Measurements from ENCODE around the gene CTDSPL. TPM values are rescaled to one million over a fixed set of nuclear protein-coding genes. Genes with fewer than 3 reads are reported as not detected.

Gene CTDSPL
- total and polyA plus RNA-seq, 4 donors, result 8.4 to 17.2 (median 14.2) TPM

DNA sequence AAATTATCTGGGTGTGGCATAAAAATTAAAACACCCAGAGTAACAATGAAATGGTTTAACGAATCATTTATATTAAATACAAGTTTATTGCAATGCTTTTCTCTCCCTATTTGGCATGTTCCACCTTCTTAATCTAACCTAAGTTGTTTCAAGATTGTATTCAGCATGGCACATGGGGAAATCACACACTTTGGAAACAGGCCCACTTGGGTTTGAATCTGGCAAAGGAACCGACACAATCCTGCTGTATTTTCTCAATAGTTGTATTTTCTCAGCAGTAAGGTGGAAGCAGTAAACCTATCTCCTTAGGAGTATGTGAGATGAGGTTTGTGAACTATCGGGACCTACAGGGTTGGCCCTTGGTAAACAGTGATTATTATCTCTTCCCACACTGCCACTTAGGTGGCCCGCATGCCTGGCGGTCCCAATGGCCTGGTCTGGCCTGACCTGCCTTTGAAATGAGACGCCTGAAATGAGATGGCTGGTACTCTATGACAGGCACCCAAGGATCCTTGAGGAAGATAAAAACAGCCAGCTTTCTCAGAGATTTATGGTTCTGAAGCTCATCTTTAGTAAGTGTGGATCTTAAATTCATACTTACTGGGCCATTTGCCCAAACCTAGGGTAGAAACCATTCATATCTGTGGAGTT is 83.6 kb downstream of the CTDSPL start:
- WGBS, result 81% methylated on average over 6 of the region's 6 CpGs
- H3K27me3 ChIP-seq (ENCODE audit: control insufficient read depth in 4 of 4, insufficient read depth in 4 of 4, low read length in 3 of 4), result no peaks in the 10 kb centered on the region
- H3K36me3 ChIP-seq (ENCODE audit: control insufficient read depth in 4 of 4, insufficient read depth in 3 of 4, low read depth in 1 of 4, low read length in 3 of 4), result peaks cover 0 to 2% (median 0%) of the 10 kb centered on the region in 4 donors
- H3K9me3 ChIP-seq (ENCODE audit: control insufficient read depth in 4 of 4, low read length in 3 of 4), result no peaks in the 10 kb centered on the region
- peak; percentile 12 for DNase-seq (ENCODE audit: low spot score)
- no peak for TF ChIP-seq FOXA1 (IDR thresholded peaks at IDR 0.05)
- TF ChIP-seq NR2F2 (IDR thresholded peaks at IDR 0.05), result no peak
- TF ChIP-seq RXRA (IDR thresholded peaks at IDR 0.05), result no peak
- no peak for TF ChIP-seq HNF4G (IDR thresholded peaks at IDR 0.05)
- no peak for TF ChIP-seq YY1 (IDR thresholded peaks at IDR 0.05)
- TF ChIP-seq SP1 (IDR thresholded peaks at IDR 0.05), result no peak
- TF ChIP-seq, protein P1, sequence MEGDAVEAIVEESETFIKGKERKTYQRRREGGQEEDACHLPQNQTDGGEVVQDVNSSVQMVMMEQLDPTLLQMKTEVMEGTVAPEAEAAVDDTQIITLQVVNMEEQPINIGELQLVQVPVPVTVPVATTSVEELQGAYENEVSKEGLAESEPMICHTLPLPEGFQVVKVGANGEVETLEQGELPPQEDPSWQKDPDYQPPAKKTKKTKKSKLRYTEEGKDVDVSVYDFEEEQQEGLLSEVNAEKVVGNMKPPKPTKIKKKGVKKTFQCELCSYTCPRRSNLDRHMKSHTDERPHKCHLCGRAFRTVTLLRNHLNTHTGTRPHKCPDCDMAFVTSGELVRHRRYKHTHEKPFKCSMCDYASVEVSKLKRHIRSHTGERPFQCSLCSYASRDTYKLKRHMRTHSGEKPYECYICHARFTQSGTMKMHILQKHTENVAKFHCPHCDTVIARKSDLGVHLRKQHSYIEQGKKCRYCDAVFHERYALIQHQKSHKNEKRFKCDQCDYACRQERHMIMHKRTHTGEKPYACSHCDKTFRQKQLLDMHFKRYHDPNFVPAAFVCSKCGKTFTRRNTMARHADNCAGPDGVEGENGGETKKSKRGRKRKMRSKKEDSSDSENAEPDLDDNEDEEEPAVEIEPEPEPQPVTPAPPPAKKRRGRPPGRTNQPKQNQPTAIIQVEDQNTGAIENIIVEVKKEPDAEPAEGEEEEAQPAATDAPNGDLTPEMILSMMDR (IDR thresholded peaks at IDR 0.05; ENCODE audit: low read depth, low read length, missing input control), result no peak
- TF ChIP-seq TAF1 (conservative IDR thresholded peaks at IDR 0.05), result no peak
- TF ChIP-seq, protein P2, sequence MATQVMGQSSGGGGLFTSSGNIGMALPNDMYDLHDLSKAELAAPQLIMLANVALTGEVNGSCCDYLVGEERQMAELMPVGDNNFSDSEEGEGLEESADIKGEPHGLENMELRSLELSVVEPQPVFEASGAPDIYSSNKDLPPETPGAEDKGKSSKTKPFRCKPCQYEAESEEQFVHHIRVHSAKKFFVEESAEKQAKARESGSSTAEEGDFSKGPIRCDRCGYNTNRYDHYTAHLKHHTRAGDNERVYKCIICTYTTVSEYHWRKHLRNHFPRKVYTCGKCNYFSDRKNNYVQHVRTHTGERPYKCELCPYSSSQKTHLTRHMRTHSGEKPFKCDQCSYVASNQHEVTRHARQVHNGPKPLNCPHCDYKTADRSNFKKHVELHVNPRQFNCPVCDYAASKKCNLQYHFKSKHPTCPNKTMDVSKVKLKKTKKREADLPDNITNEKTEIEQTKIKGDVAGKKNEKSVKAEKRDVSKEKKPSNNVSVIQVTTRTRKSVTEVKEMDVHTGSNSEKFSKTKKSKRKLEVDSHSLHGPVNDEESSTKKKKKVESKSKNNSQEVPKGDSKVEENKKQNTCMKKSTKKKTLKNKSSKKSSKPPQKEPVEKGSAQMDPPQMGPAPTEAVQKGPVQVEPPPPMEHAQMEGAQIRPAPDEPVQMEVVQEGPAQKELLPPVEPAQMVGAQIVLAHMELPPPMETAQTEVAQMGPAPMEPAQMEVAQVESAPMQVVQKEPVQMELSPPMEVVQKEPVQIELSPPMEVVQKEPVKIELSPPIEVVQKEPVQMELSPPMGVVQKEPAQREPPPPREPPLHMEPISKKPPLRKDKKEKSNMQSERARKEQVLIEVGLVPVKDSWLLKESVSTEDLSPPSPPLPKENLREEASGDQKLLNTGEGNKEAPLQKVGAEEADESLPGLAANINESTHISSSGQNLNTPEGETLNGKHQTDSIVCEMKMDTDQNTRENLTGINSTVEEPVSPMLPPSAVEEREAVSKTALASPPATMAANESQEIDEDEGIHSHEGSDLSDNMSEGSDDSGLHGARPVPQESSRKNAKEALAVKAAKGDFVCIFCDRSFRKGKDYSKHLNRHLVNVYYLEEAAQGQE (IDR thresholded peaks at IDR 0.05), result no peak
- no peak for TF ChIP-seq EGR1 (IDR thresholded peaks at IDR 0.05; ENCODE audit: low read depth in 2 of 2)
- no peak for TF ChIP-seq GABPA (IDR thresholded peaks at IDR 0.05 in 1 of 2, conservative IDR thresholded peaks at IDR 0.05 in 1 of 2)
- no peak for TF ChIP-seq HNF4A (conservative IDR thresholded peaks at IDR 0.05)
- TF ChIP-seq FOXA2 (IDR thresholded peaks at IDR 0.05), result no peak
- H3K9ac ChIP-seq (ENCODE audit: low read depth in 1 of 2, low read length in 2 of 2), result no peak overlapping the region
- no peak overlapping the region for H3K4me3 ChIP-seq (ENCODE audit: low read depth in 1 of 3, low read length in 3 of 3)
- peaks cover 8 to 29% (median 19%) of the 10 kb centered on the region in 4 donors for H3K4me1 ChIP-seq (ENCODE audit: control insufficient read depth in 4 of 4, insufficient read depth in 4 of 4, low read length in 3 of 4)
- peak overlapping the region; percentile 4 to 68 for H3K27ac ChIP-seq (ENCODE audit: low read depth in 1 of 2, low read length in 2 of 2)

DNA sequence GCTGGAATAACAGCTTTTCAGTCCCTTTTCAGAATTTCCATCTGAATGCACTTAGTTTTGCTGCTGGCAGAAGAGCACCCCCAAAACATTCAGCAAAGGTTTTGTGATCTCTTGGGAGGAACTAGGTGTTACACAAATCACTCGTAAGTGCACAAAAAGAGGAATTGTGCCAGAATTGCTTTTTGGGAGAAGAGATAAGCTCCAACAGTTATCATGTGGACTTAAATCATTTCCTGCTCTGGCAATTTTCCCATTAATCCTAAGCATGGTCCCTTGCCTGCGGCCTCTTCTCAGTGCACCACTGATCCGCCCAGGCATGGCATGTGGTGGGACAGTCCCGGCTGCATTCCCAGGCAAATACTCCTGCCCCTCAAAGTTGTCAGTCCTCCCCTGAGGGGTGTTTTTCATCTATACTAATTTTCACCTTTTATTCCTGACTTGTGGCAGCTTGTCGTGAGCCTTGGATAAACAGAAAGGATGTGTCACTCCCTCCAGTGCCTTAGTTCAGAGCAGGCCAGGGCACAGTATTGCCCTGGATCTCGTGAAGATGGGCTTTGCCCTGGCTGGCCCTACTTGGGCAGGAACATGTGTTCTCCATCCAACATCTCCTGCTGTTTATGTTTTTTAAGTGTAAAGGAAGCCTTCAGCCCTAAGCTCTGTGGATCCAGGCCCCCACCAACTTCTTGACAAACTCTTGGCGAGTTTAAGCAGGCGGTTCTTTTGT is 84.3 kb downstream of the CTDSPL start:
- Histone ChIP-seq H3K4me3 (ENCODE audit: low read depth in 1 of 3, low read length in 3 of 3) (no peak overlapping the region), H3K27me3 (ENCODE audit: control insufficient read depth in 4 of 4, insufficient read depth in 4 of 4, low read length in 3 of 4) (no peaks in the 10 kb centered on the region), H3K9ac (ENCODE audit: low read depth in 1 of 2, low read length in 2 of 2) (no peak overlapping the region), H3K36me3 (ENCODE audit: control insufficient read depth in 4 of 4, insufficient read depth in 3 of 4, low read depth in 1 of 4, low read length in 3 of 4) (peaks cover 0 to 2% (median 0%) of the 10 kb centered on the region in 4 donors), H3K27ac (ENCODE audit: low read depth in 1 of 2, low read length in 2 of 2) (peak overlapping the region; percentile 4 to 68), H3K9me3 (ENCODE audit: control insufficient read depth in 4 of 4, low read length in 3 of 4) (no peaks in the 10 kb centered on the region), H3K4me1 (ENCODE audit: control insufficient read depth in 4 of 4, insufficient read depth in 4 of 4, low read length in 3 of 4) (peaks cover 8 to 29% (median 19%) of the 10 kb centered on the region in 4 donors)
- peak; percentile 29 for DNase-seq (ENCODE audit: low spot score)
- WGBS, result 53% methylated on average over 8 of the region's 8 CpGs
- TF ChIP-seq HNF4A (conservative IDR thresholded peaks at IDR 0.05) (no peak), RAD21 (IDR thresholded peaks at IDR 0.05) (peak in 1 of 2 donors; percentile 7), YY1 (IDR thresholded peaks at IDR 0.05) (no peak)
